ENCODE measurements around the gene TBCE.

The TBCE gene

DNA sequence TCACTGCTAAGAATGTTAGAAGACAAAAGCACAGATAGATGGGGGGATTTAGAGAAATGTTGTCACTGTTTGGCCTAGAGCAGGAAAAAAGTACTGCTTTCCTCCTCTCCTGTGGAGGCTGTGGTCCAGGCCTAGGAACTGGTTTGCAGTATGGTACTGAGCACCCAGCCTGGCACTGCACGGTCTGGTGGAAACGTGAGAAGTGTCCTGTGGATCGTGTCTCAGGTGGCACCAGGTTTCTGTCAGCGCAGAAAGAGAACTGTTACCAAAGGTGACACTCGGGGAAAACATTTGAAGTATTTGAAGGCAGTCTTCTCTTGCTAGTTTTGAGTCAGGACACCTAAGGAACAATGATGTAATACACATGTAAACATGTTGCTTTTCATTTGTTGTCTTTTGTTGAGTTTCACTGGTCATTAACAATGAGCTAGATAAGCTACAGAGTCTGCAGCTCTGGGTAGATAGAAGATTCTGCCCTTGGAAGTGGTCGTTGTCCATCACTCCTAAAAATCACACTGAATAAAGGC lies 74.0 kb downstream of the TBCE start:
- TF ChIP-seq, protein P1, sequence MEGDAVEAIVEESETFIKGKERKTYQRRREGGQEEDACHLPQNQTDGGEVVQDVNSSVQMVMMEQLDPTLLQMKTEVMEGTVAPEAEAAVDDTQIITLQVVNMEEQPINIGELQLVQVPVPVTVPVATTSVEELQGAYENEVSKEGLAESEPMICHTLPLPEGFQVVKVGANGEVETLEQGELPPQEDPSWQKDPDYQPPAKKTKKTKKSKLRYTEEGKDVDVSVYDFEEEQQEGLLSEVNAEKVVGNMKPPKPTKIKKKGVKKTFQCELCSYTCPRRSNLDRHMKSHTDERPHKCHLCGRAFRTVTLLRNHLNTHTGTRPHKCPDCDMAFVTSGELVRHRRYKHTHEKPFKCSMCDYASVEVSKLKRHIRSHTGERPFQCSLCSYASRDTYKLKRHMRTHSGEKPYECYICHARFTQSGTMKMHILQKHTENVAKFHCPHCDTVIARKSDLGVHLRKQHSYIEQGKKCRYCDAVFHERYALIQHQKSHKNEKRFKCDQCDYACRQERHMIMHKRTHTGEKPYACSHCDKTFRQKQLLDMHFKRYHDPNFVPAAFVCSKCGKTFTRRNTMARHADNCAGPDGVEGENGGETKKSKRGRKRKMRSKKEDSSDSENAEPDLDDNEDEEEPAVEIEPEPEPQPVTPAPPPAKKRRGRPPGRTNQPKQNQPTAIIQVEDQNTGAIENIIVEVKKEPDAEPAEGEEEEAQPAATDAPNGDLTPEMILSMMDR (IDR thresholded peaks at IDR 0.05) = no peak

DNA sequence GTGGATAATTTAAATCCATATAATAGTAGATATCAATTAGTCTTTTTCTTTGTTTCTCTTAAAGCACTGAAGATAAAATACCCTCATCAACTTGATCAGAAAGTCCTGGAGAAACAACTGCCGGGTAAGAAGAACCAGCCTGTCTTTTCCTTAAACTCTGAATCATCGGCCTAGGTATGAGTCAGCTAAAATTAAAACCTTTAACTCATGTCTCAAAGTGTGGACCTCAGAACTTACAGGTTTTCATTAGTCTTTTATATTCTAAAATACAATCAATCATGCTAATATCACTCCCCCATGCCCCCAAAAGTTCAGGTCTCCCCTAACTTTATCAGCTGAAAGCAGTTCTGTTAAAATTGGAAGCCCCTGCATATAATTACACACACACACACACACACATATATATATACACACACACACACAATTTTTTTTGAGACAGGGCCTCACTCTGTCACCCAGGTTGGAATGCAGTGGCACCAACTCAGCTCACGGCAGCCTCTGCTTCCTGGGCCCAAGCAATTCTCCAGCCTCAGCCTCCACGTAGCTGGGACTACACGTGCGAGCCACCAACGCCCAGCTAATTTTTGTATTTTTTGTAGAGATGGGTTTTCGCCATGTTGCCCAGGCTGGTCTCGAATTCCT lies 75.7 kb downstream of the TBCE start:
- TF ChIP-seq, protein P1 (IDR thresholded peaks at IDR 0.05) = no peak

DNA sequence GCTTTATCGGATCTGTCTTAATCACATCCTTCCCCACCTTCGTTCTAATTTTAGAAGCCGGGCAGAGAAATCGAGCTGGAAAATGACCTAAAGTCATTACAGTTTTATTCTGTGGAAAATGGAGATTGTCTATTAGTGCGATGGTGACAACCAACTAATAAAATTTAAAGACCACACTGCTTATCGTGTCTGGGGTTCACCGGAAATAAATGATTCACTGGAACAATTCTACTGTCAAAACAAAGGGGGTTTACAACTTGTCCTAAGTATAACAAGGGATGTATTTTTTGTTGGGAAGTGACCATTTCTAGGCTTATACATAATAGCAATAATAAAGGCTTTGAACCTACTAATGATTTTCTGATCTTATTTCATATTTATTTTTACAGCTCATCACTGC lies 81.4 kb downstream of the TBCE start:
- TF ChIP-seq, protein P1 (IDR thresholded peaks at IDR 0.05) = no peak

DNA sequence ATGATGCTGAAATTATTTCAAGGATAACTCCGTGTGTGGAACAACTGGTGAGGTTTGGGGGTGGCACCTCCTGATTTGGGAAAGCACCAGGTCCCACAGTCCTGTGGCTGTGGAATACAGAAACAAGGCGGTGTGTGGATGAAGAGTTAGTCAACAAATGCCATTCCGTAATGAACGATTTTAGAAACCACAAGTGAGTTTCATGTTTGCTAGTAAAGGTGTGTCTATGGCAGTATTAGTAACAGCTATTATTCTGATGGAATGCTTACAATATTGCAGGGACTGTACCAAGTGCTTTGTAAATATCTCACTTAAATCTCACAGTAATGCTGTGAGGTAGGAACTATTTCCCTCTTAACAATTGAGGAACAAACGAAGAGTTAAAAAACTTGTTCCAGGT lies 83.2 kb downstream of the TBCE start:
- TF ChIP-seq, protein P1 (IDR thresholded peaks at IDR 0.05) = no peak

DNA sequence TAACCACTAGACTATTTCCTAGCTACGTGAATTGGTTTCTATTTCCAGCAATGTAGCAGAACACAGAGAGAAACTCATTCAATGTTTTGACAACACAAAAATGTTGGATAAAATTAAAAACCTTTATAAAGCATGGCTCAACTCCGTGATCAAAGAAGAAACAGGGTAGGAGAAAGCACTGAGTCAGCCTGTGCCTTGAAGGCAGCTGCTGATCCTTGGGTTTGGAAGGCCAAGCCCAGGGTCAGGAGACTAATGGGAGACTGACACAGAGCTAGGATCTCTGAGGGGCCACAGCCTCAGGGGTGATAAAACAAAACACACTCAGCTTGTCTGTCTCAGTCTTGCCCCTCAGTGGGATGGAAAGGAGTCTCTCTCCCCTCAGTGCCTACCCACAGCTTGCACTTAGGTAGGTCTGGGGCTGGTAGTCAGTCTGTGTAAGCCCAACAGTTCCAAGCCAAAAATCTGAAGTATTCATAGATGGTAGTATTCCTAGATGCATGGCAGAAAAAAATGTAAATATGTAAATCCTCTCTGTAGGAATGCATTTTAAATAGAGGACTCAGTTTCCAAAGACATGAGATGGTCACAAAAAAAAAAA lies 83.8 kb downstream of the TBCE start:
- TF ChIP-seq, protein P1 (IDR thresholded peaks at IDR 0.05) = no peak

DNA sequence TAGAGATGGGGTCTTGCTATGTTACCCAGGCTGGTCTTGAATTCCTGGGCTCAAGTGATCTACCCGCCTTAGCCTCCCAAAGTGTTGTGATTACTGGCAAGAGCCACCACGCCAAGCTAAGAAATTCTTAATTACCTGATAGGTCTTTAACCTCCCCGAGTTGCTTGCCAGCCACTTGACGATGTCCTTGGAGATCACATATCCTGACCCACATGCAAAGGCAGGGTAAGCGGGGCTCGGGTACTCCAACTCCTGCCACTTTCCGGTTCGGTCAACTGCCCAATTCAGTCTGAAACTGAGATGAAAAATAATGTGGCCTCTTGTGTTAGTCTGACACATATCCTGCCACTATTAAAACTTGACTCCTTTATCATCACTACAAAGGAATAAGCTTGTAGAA lies 86.8 kb downstream of the TBCE start:
- TF ChIP-seq, protein P1 (IDR thresholded peaks at IDR 0.05) = no peak

DNA sequence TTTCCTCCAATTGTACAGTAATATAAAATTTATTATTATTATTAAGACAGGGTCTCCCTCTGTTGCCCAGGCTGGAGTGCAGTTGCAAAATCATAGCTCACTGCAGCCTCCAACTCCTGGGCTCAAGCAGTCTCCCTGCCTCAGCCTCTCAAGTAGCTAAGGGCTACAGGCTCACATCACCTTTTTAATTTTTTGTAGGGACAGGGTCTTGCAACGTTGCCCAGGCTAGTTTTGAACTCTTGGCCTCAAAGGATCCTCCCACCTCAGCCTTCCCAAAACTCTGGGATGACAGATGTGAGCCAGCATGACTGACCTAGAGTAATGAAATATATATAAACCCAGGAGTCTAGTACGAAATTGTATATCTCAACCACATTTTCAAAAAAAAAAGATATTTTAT lies 87.9 kb downstream of the TBCE start:
- TF ChIP-seq, protein P1 (IDR thresholded peaks at IDR 0.05) = no peak
